H1 (cell line): ENCODE results near the gene FBLIM1. TPM values are rescaled to one million over a fixed set of nuclear protein-coding genes. Genes with fewer than 3 reads are reported as not detected.

Experiments used
- CTCF ChIA-PET: fragments of 300-600 bp; sonication (Branson Sonifier 250); formaldehyde crosslinking; loops from one replicate; lab custom pipeline; 2021; ENCODE audit not compliant: partially characterized antibody; lab: Charles Lee
- POLR2A ChIA-PET: fragments of 300-600 bp; sonication (Branson Sonifier 250); formaldehyde crosslinking; loops from one replicate; lab custom pipeline; 2021; ENCODE audit warnings: inconsistent platforms; ENCODE audit not compliant: partially characterized antibody; lab: Charles Lee
- DNase-seq, 2 experiments: peaks; one replicate each; pipeline versions ENCODE4 v3.0.0 to v3.0.0-alpha.2; 2010 to 2022; ENCODE audit warnings: low spot score in 2 of 2, low read depth in 1 of 2, mixed read lengths in 1 of 2
- FAIRE-seq: peaks from 2 replicates; lab custom pipeline; 2011; peaks lifted over from hg19 to GRCh38; lab: Jason Lieb, UNC
- H2AFZ ChIP-seq: 2 replicates; pipeline ENCODE4 v1.8.1; 2012; ENCODE audit warnings: low read length, inconsistent platforms
- H2AK5ac ChIP-seq: 2 replicates; pipeline ENCODE4 v1.6.1; 2013; ENCODE audit warnings: low read depth, low read length
- H2BK120ac ChIP-seq: replicated peaks from 2 replicates; pipeline ENCODE3; 2013; ENCODE audit warnings: low read depth, low read length, inconsistent platforms
- H2BK12ac ChIP-seq: 2 replicates; pipeline ENCODE4 v1.6.1; 2013; ENCODE audit warnings: low read depth, low read length
- H2BK15ac ChIP-seq: 2 replicates; pipeline ENCODE4 v1.6.1; 2013; ENCODE audit warnings: low read length
- H2BK20ac ChIP-seq: 2 replicates; pipeline ENCODE4 v1.6.1; 2013; ENCODE audit warnings: low read length
- H2BK5ac ChIP-seq: 2 replicates; pipeline ENCODE4 v1.6.1; 2013; ENCODE audit warnings: low read depth, low read length
- H3K14ac ChIP-seq: 2 replicates; pipeline ENCODE4 v1.6.1; 2013; ENCODE audit warnings: inconsistent platforms; ENCODE audit not compliant: insufficient read length
- H3K18ac ChIP-seq: 2 replicates; pipeline ENCODE4 v1.6.1; 2013; ENCODE audit warnings: low read length; ENCODE audit errors: extremely low read depth
- H3K23ac ChIP-seq: 2 replicates; pipeline ENCODE4 v1.6.1; 2013; ENCODE audit warnings: inconsistent platforms; ENCODE audit not compliant: insufficient read length
- H3K23me2 ChIP-seq: 2 replicates; pipeline ENCODE4 v1.6.1; 2013; ENCODE audit warnings: low read depth, low read length
- H3K27ac ChIP-seq: 2 replicates; pipeline ENCODE4 v1.6.1; 2011; ENCODE audit warnings: low read depth, low read length, inconsistent platforms
- H3K27me3 ChIP-seq, 4 experiments: replicated peaks in 1 of 4; 1 replicate in 1 of 4; 2 replicates in 3 of 4; pipeline versions ENCODE4 v1.6.1 to v1.8.1; 2011 to 2013; ENCODE audit warnings: low read length in 3 of 4, mild to moderate bottlenecking in 3 of 4, inconsistent platforms in 2 of 4, mixed read lengths in 2 of 4, moderate library complexity in 1 of 4; ENCODE audit not compliant: control insufficient read depth in 3 of 4, insufficient read depth in 3 of 4; ENCODE audit errors: extremely low read depth in 1 of 4
- H3K36me3 ChIP-seq, 4 experiments: 2 replicates each; pipeline versions ENCODE4 v1.6.1 to v1.8.1; 2011 to 2013; ENCODE audit warnings: mild to moderate bottlenecking in 4 of 4, low read length in 3 of 4, moderate library complexity in 2 of 4, control low read depth in 1 of 4, inconsistent platforms in 1 of 4; ENCODE audit not compliant: insufficient read depth in 4 of 4, control insufficient read depth in 2 of 4
- H3K4ac ChIP-seq: replicated peaks from 2 replicates; pipeline ENCODE3; 2013; ENCODE audit warnings: low read length, low read depth, mixed read lengths, inconsistent platforms; ENCODE audit not compliant: insufficient read length
- H3K4me1 ChIP-seq, 4 experiments: replicated peaks in 1 of 4; 1 replicate in 1 of 4; 2 replicates in 3 of 4; pipeline versions ENCODE4 v1.6.1 to v1.8.1; 2011 to 2013; ENCODE audit warnings: low read length in 3 of 4, inconsistent platforms in 2 of 4, mixed read lengths in 1 of 4; ENCODE audit not compliant: insufficient read depth in 4 of 4, control insufficient read depth in 3 of 4
- H3K4me2 ChIP-seq, 2 experiments: 2 replicates each; pipeline versions ENCODE4 v1.6.1 to v1.8.1; 2011 to 2013; ENCODE audit warnings: low read depth in 2 of 2, low read length in 2 of 2, control low read depth in 1 of 2, inconsistent platforms in 1 of 2, mild to moderate bottlenecking in 1 of 2; ENCODE audit not compliant: insufficient read depth in 1 of 2
- H3K4me3 ChIP-seq, 4 experiments: fragments of 200-600, 300-600 bp in 1 of 4; sonication (generic), shearing (Covaris generic), sonication (Bioruptor Twin) in 1 of 4; 2 replicates each; pipeline versions ENCODE4 v1.5.1 to v1.8.1; 2011 to 2016; ENCODE audit warnings: low read length in 4 of 4, low read depth in 3 of 4, control low read depth in 2 of 4, inconsistent platforms in 2 of 4, mild to moderate bottlenecking in 2 of 4, mixed read lengths in 1 of 4, moderate library complexity in 1 of 4; ENCODE audit not compliant: insufficient read depth in 2 of 4; ENCODE audit errors: extremely low read depth in 1 of 4
- H3K56ac ChIP-seq: replicated peaks from 2 replicates; pipeline ENCODE3; 2013; ENCODE audit warnings: low read depth, mild to moderate bottlenecking, mixed read lengths, low read length, inconsistent platforms; ENCODE audit not compliant: insufficient read length
- H3K79me1 ChIP-seq: 2 replicates; pipeline ENCODE4 v1.6.1; 2013; ENCODE audit warnings: low read depth, low read length, control low read depth
- H3K79me2 ChIP-seq, 2 experiments: 2 replicates each; pipeline versions ENCODE4 v1.6.1 to v1.8.1; 2012 to 2013; ENCODE audit warnings: low read length in 2 of 2, mild to moderate bottlenecking in 2 of 2, inconsistent platforms in 1 of 2; ENCODE audit not compliant: insufficient read depth in 2 of 2, control insufficient read depth in 1 of 2
- H3K9ac ChIP-seq, 4 experiments: replicated peaks in 1 of 4; 1 replicate in 1 of 4; 2 replicates in 3 of 4; pipeline versions ENCODE4 v1.6.1 to v1.8.1; 2011 to 2013; ENCODE audit warnings: low read depth in 3 of 4, low read length in 3 of 4, control low read depth in 2 of 4, mild to moderate bottlenecking in 2 of 4, moderate library complexity in 2 of 4, inconsistent platforms in 1 of 4; ENCODE audit errors: extremely low read depth in 1 of 4
- H3K9me3 ChIP-seq, 2 experiments: 2 replicates each; pipeline versions ENCODE4 v1.6.1 to v1.8.1; 2012 to 2013; ENCODE audit warnings: mild to moderate bottlenecking in 2 of 2, moderate library complexity in 2 of 2, control low read depth in 1 of 2, inconsistent platforms in 1 of 2, low read depth in 1 of 2, low read length in 1 of 2, mixed read lengths in 1 of 2; ENCODE audit not compliant: insufficient read depth in 2 of 2
- H4K20me1 ChIP-seq, 2 experiments: replicated peaks in 1 of 2; 2 replicates each; pipeline versions ENCODE3 to v1.8.1; 2011 to 2013; ENCODE audit warnings: inconsistent platforms in 2 of 2, low read length in 2 of 2, mild to moderate bottlenecking in 1 of 2; ENCODE audit not compliant: insufficient read depth in 2 of 2, control insufficient read depth in 1 of 2
- H4K5ac ChIP-seq: 2 replicates; pipeline ENCODE4 v1.6.1; 2013; ENCODE audit warnings: low read length, low read depth, mixed read lengths, inconsistent platforms; ENCODE audit not compliant: insufficient read length
- H4K8ac ChIP-seq: 2 replicates; pipeline ENCODE4 v1.8.0; 2013; ENCODE audit warnings: mild to moderate bottlenecking, moderate library complexity, low read length, inconsistent platforms; ENCODE audit not compliant: insufficient read depth; ENCODE audit errors: extremely low read depth
- H4K91ac ChIP-seq: replicated peaks from 2 replicates; pipeline ENCODE3; 2013; ENCODE audit warnings: low read length, mixed read lengths, inconsistent platforms; ENCODE audit not compliant: insufficient read length
- WGBS, 2 experiments: shearing (Covaris generic) in 1 of 2; methylation state at CpG; one replicate each; pipeline versions ENCODE4 v1.1.6 to v1.1.7; 2013 to 2015; ENCODE audit warnings: low lambda C conversion rate in 2 of 2, mixed read lengths in 2 of 2, inconsistent platforms in 1 of 2, low coverage in 1 of 2, missing lambda C conversion rate in 1 of 2; ENCODE audit not compliant: insufficient replicate concordance in 2 of 2, insufficient coverage in 1 of 2, insufficient read length in 1 of 2; ENCODE audit errors: extremely low coverage in 1 of 2, missing lambda C conversion rate in 1 of 2; 5-methylcytosine and 5-hydroxymethylcytosine counted together
- polyA plus RNA-seq, 7 experiments: library from polyadenylated mRNA; depleted of rRNA in 3 of 7; stranded (reverse) in 5 of 7; unstranded in 2 of 7; fragments of >200 nt in 5 of 7; fragments of 200-250 nt in 2 of 7; gene quantifications; 1 replicate in 5 of 7; 2 replicates in 1 of 7; 4 replicates in 1 of 7; pipeline versions ENCODE4 v1.2.1 to v1.2.3, GENCODE V29; 2011 to 2013; ENCODE audit warnings: missing spikeins in 2 of 7, mixed read lengths in 2 of 7
- total RNA-seq: library from RNA; stranded (reverse); fragmentation: NEBNext Ultra II Directional; extraction: Animal tissue kit (Norgen Biotek cat#: 25700); gene quantifications from 2 replicates; pipeline ENCODE4 v1.2.1, GENCODE V29; 2021

The FBLIM1 gene
- total and polyA plus RNA-seq, 2 of the 8 experiments (the other 6 are each of a cell fraction or from before 2014, with no cell fraction given): 66.6 to 66.7 TPM

GRCh38 chr1:15736038-15736891 lies 22.3 kb upstream of the FBLIM1 start, which contains the start of gene SLC25A34:
Gene SLC25A34 (plus strand): TSS chr1:15736258. CDS start chr1:15736486, 228 bp downstream.
- FAIRE-seq: no peak
- 88% methylated on average over 34 of the region's 35 CpGs; no CpG with 5 or more reads in 1 of the 2 experiments for WGBS, 2 experiments
- no peaks in the 10 kb centered on the region for H3K9me3 ChIP-seq
- H2AK5ac ChIP-seq: no peak within 1 kb of the TSS
- H3K18ac ChIP-seq: no peak within 1 kb of the TSS; the same call in 1 of the 2 replicates
- H2BK20ac ChIP-seq: no peak within 1 kb of the TSS
- no peak for DNase-seq
- no peak within 1 kb of the TSS for H2BK12ac ChIP-seq
- no peak within 1 kb of the TSS; the same call in 1 of the 2 replicates for H3K27ac ChIP-seq
- H3K36me3 ChIP-seq: peaks cover 0 to 8% (median 3%) of the 10 kb centered on the region in 4 experiments; a peak in 5 of 8 replicates
- H3K9ac ChIP-seq: no peak within 1 kb of the TSS; a peak in 1 of 7 replicates
- no peaks in the 10 kb centered on the region for H3K79me2 ChIP-seq
- no peak within 1 kb of the TSS for H3K56ac ChIP-seq
- H2BK120ac ChIP-seq: no peak within 1 kb of the TSS
- H3K23me2 ChIP-seq: no peaks in the 10 kb centered on the region
- ChIA-PET POLR2A (interaction anchor here (0.9 to 2.0 kb wide), 4 partner anchors 11 to 28 kb away, joined by 3 to 4 read pairs (median 4); no protein-coding TSS in a partner anchor), CTCF (interaction anchor here (0.6 to 6.1 kb wide), 6 partner anchors 26 to 637 kb away, joined by 3 to 41 read pairs (median 3); no protein-coding TSS in a partner anchor)
- peaks cover 4 to 7% of the 10 kb centered on the region in 2 experiments for H4K20me1 ChIP-seq
- H3K4me3 ChIP-seq: no peak within 1 kb of the TSS
- H3K4me1 ChIP-seq: peaks cover 0 to 14% (median 4%) of the 10 kb centered on the region in 4 experiments; a peak in 4 of 7 replicates
- H3K27me3 ChIP-seq: no peaks in the 10 kb centered on the region
- no peaks in the 10 kb centered on the region for H3K79me1 ChIP-seq
- H2BK5ac ChIP-seq: peak within 1 kb of the TSS; percentile 35; the same call in 1 of the 2 replicates
- no peak within 1 kb of the TSS for H3K4me2 ChIP-seq
- no peak within 1 kb of the TSS for H4K8ac ChIP-seq
- H2AFZ ChIP-seq: no peak within 1 kb of the TSS
- H3K23ac ChIP-seq: no peak within 1 kb of the TSS
- no peak within 1 kb of the TSS for H3K4ac ChIP-seq
- H4K5ac ChIP-seq: no peak within 1 kb of the TSS
- no peak within 1 kb of the TSS for H4K91ac ChIP-seq
- no peak within 1 kb of the TSS for H2BK15ac ChIP-seq
- H3K14ac ChIP-seq: no peak within 1 kb of the TSS
